ENCODE data around the gene ZFP62.

GRCh38 chr5:180837478-180837877 is 23.6 kb downstream of the ZFP62 start:
- TF ChIP-seq GATA2 (IDR thresholded peaks at IDR 0.05; ENCODE audit: low read depth, low read length) (no peak), GATA3 (IDR thresholded peaks at IDR 0.05; ENCODE audit: low read depth, low read length) (no peak)
